ENCODE results near the gene SIK3.

GRCh38 chr11:117052196-117053149 is 45.8 kb downstream of the SIK3 start:
- TF ChIP-seq KAT7 (CRISPR knock-in tag; IDR thresholded peaks at IDR 0.05; ENCODE audit: borderline replicate concordance) (no peak), RELA (CRISPR knock-in tag; IDR thresholded peaks at IDR 0.05; ENCODE audit: borderline replicate concordance) (no peak), CTCF (IDR thresholded peaks at IDR 0.05) (no peak)

All from WTC11 (cell line).